CD4-positive, alpha-beta T cell treated with Interferon gamma for 1 hour (primary cell): ENCODE measurements around the gene ITM2C.
A peak's percentile ranks its signal among the peaks of the same experiment; 100 is the strongest.

Experiments used
- DNase-seq: peaks from one replicate; pipeline ENCODE4 v3.0.0-alpha.2; 2020

The ITM2C gene

GRCh38 chr2:230864605-230865306 lies at the start of gene ITM2C:
TSS of gene ITM2C (plus strand) at chr2:230864942. CDS start at chr2:230865026, 84 bp downstream.
- DNase-seq: peak; percentile 73

GRCh38 chr2:230815088-230815487 lies 49.7 kb upstream of the ITM2C start:
- no peak for DNase-seq

GRCh38 chr2:230816735-230817134 lies 48.0 kb upstream of the ITM2C start:
- DNase-seq: no peak

- DNase-seq: no peak
Observed at GRCh38 chr2:230819433-230819832, 45.3 kb upstream of the ITM2C start.

GRCh38 chr2:230821261-230821990 lies 43.3 kb upstream of the ITM2C start:
- no peak for DNase-seq

GRCh38 chr2:230821991-230822520 lies 42.7 kb upstream of the ITM2C start:
- DNase-seq: no peak

GRCh38 chr2:230823264-230823964 lies 41.3 kb upstream of the ITM2C start:
- DNase-seq: no peak

GRCh38 chr2:230824406-230824978 lies 40.2 kb upstream of the ITM2C start:
- DNase-seq: peak; percentile 47

GRCh38 chr2:230825354-230825753 lies 39.4 kb upstream of the ITM2C start:
- DNase-seq: no peak

- no peak for DNase-seq
Observed at GRCh38 chr2:230827774-230828271, 36.9 kb upstream of the ITM2C start.

GRCh38 chr2:230828272-230828961 lies 36.3 kb upstream of the ITM2C start:
- no peak for DNase-seq

- no peak for DNase-seq
Observed at GRCh38 chr2:230829293-230829692, 35.4 kb upstream of the ITM2C start.

GRCh38 chr2:230829959-230830358 lies 34.8 kb upstream of the ITM2C start:
- no peak for DNase-seq

- DNase-seq: no peak
Observed at GRCh38 chr2:230830428-230830827, 34.3 kb upstream of the ITM2C start.

GRCh38 chr2:230840301-230840700 lies 24.4 kb upstream of the ITM2C start:
- no peak for DNase-seq

GRCh38 chr2:230842473-230842872 lies 22.3 kb upstream of the ITM2C start:
- no peak for DNase-seq

- DNase-seq: no peak
Observed at GRCh38 chr2:230843132-230843531, 21.6 kb upstream of the ITM2C start.

GRCh38 chr2:230846360-230846759 lies 18.4 kb upstream of the ITM2C start:
- DNase-seq: no peak

GRCh38 chr2:230847883-230848388 lies 16.8 kb upstream of the ITM2C start:
- DNase-seq: peak; percentile 81

- DNase-seq: peak; percentile 58
Observed at GRCh38 chr2:230849633-230850357, 14.9 kb upstream of the ITM2C start.

GRCh38 chr2:230850358-230850658 lies 14.4 kb upstream of the ITM2C start:
- DNase-seq: no peak

- DNase-seq: no peak
Observed at GRCh38 chr2:230852113-230852512, 12.6 kb upstream of the ITM2C start.
